HepG2 (cell line): ENCODE results near the gene GGA3. TPM values are rescaled to one million over a fixed set of nuclear protein-coding genes. Genes with fewer than 3 reads are reported as not detected.

Experiments used
- ADNP ChIP-seq: sonication (generic); formaldehyde crosslinking; IDR thresholded peaks from 2 replicates; pipeline ENCODE4 v1.4.0; 2020; ENCODE audit warnings: missing genetic modification reagents
- DBP ChIP-seq: sonication (generic); formaldehyde crosslinking; IDR thresholded peaks from 2 replicates; pipeline ENCODE4 v1.4.0; 2020; ENCODE audit warnings: missing genetic modification reagents; ENCODE audit errors: not compliant biosample characterization
- DPF2 ChIP-seq: sonication (generic); formaldehyde crosslinking; IDR thresholded peaks from 2 replicates; pipeline ENCODE4 v1.4.0; 2020; ENCODE audit warnings: mild to moderate bottlenecking, low read depth, missing genetic modification reagents, borderline replicate concordance
- GFI1 ChIP-seq: sonication (generic); formaldehyde crosslinking; IDR thresholded peaks from 2 replicates; pipeline ENCODE4 v1.5.0; 2020; ENCODE audit warnings: missing genetic modification reagents, mild to moderate bottlenecking, borderline replicate concordance
- HBP1 ChIP-seq: IDR thresholded peaks from 2 replicates; pipeline ENCODE4 v1.6.1; 2016; ENCODE audit warnings: low read depth, control low read depth
- HOXD1 ChIP-seq: sonication (generic); formaldehyde crosslinking; IDR thresholded peaks from 2 replicates; pipeline ENCODE4 v1.5.0; 2020; ENCODE audit warnings: missing genetic modification reagents
- IRF2 ChIP-seq: IDR thresholded peaks from 2 replicates; pipeline ENCODE4 v1.6.1; 2018; ENCODE audit warnings: missing genetic modification reagents, missing compliant biosample characterization
- MAFF ChIP-seq: IDR thresholded peaks from 2 replicates; pipeline ENCODE4 v1.6.1; 2011; ENCODE audit warnings: low read depth, low read length, improper control_type of control experiment
- MEIS1 ChIP-seq: sonication (generic); formaldehyde crosslinking; IDR thresholded peaks from 2 replicates; pipeline ENCODE4 v1.9.0; 2021; ENCODE audit warnings: mild to moderate bottlenecking, missing genetic modification reagents, moderate library complexity, borderline replicate concordance
- RERE ChIP-seq: IDR thresholded peaks from 2 replicates; pipeline ENCODE4 v1.6.1; 2016; ENCODE audit warnings: low read depth, missing genetic modification reagents, missing compliant biosample characterization
- RXRB ChIP-seq: IDR thresholded peaks from 2 replicates; pipeline ENCODE4 v1.6.1; 2016; ENCODE audit warnings: borderline replicate concordance, missing genetic modification reagents, missing compliant biosample characterization
- SETDB1 ChIP-seq: sonication (generic); formaldehyde crosslinking; IDR thresholded peaks from 2 replicates; pipeline ENCODE4 v1.5.1; 2020; ENCODE audit warnings: missing genetic modification reagents, mild to moderate bottlenecking, borderline replicate concordance
- ZBTB34 ChIP-seq: sonication (generic); formaldehyde crosslinking; IDR thresholded peaks from 2 replicates; pipeline ENCODE4 v1.8.0; 2022; ENCODE audit warnings: mild to moderate bottlenecking, missing genetic modification reagents
- ZBTB49 ChIP-seq: sonication (generic); formaldehyde crosslinking; IDR thresholded peaks from 2 replicates; pipeline ENCODE4 v1.4.0; 2020; ENCODE audit warnings: missing genetic modification reagents, borderline replicate concordance
- ZBTB7A ChIP-seq: sonication (generic); formaldehyde crosslinking; IDR thresholded peaks from 2 replicates; pipeline ENCODE4 v1.8.0; 2022; ENCODE audit warnings: mild to moderate bottlenecking, missing genetic modification reagents
- ZNF329 ChIP-seq: sonication (generic); formaldehyde crosslinking; IDR thresholded peaks from 2 replicates; pipeline ENCODE4 v1.9.0; 2021; ENCODE audit warnings: low read depth, mild to moderate bottlenecking, missing genetic modification reagents
- ZNF33B ChIP-seq: sonication (generic); formaldehyde crosslinking; IDR thresholded peaks from 2 replicates; pipeline ENCODE4 v1.5.1; 2020; ENCODE audit warnings: mild to moderate bottlenecking, missing genetic modification reagents
- polyA plus RNA-seq, 8 experiments: library from polyadenylated mRNA; depleted of rRNA in 3 of 8; stranded (reverse) in 7 of 8; unstranded in 1 of 8; fragments of >200 nt; fragmentation: Illumina TruSeq in 4 of 8; extraction: Trizol in 4 of 8; gene quantifications; 2 replicates each; pipeline versions ENCODE4 v1.2.1 to v1.2.3, GENCODE V29; 2011 to 2016; ENCODE audit warnings: low read depth in 4 of 8, missing spikeins in 1 of 8, mixed read lengths in 1 of 8; ENCODE audit not compliant: insufficient read depth in 1 of 8
- total RNA-seq, 5 experiments: library from RNA; depleted of rRNA; stranded (reverse); fragments of >200 nt; fragmentation: Illumina TruSeq; extraction: Trizol; gene quantifications; 2 replicates each; pipeline ENCODE4 v1.2.3, GENCODE V29; 2016; ENCODE audit warnings: low read depth in 1 of 5

The GGA3 gene
- total and polyA plus RNA-seq, 2 of the 13 experiments (the other 11 are each of a cell fraction or from before 2014, with no cell fraction given), result 28.4 to 43.7 TPM

- no peak for TF ChIP-seq MAFF
- TF ChIP-seq DBP (CRISPR knock-in tag), result no peak
- peak; percentile 92 for TF ChIP-seq IRF2 (CRISPR knock-in tag)
- peak; percentile 55 for TF ChIP-seq RXRB (CRISPR knock-in tag)
- TF ChIP-seq GFI1 (CRISPR knock-in tag), result peak; percentile 80; the same call in 1 of the 2 replicates
- peak; percentile 69; the same call in 1 of the 2 replicates for TF ChIP-seq ZNF33B
- TF ChIP-seq ZNF329 (CRISPR knock-in tag), result peak; percentile 75; the same call in 1 of the 2 replicates
- peak; percentile 69; the same call in 1 of the 2 replicates for TF ChIP-seq ADNP (CRISPR knock-in tag)
- peak; percentile 76; the same call in 1 of the 2 replicates for TF ChIP-seq MEIS1 (CRISPR knock-in tag)
- peak; percentile 84; the same call in 1 of the 2 replicates for TF ChIP-seq HBP1
- TF ChIP-seq HOXD1 (CRISPR knock-in tag), result no peak
- TF ChIP-seq ZBTB7A, result no peak
- peak; percentile 11; the same call in 1 of the 2 replicates for TF ChIP-seq RERE (CRISPR knock-in tag)
- peak; percentile 74; the same call in 1 of the 2 replicates for TF ChIP-seq ZBTB49 (CRISPR knock-in tag)
- no peak for TF ChIP-seq ZBTB34
- no peak for TF ChIP-seq SETDB1 (CRISPR knock-in tag)
- TF ChIP-seq DPF2, result no peak
Observed at GRCh38 chr17:75205037-75205792, 56.2 kb downstream of the GGA3 start, which contains the start of gene NUP85 (continued).
